Measurements from ENCODE around the gene FIBCD1.

The FIBCD1 gene

DNA sequence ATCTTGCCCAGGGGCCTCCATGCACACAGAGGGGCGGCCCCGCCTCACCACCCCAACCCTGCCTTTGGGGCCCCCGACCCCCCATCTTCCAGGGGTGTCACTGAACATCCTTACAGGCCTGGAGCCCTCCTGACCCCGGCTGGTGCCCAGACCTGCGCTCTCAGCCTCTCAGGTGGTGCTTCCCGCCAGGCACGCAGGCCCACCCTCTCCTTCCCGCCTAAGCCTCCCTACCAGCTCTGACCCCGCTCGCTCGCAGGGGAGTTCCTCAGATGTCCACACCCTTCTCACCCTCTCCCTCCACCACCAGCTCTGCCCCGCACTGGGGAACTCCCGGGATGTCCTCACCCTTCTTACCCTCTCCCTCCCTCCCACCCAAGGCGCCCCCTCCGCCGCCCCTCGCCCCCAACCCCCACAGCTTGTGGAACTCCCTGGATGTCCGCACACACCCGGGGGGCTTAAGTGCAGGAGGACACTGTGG is 30.1 kb downstream of the FIBCD1 start:
- no peak overlapping the region for H3K4me3 ChIP-seq (ENCODE audit: low read length)
- TF ChIP-seq, protein P1, sequence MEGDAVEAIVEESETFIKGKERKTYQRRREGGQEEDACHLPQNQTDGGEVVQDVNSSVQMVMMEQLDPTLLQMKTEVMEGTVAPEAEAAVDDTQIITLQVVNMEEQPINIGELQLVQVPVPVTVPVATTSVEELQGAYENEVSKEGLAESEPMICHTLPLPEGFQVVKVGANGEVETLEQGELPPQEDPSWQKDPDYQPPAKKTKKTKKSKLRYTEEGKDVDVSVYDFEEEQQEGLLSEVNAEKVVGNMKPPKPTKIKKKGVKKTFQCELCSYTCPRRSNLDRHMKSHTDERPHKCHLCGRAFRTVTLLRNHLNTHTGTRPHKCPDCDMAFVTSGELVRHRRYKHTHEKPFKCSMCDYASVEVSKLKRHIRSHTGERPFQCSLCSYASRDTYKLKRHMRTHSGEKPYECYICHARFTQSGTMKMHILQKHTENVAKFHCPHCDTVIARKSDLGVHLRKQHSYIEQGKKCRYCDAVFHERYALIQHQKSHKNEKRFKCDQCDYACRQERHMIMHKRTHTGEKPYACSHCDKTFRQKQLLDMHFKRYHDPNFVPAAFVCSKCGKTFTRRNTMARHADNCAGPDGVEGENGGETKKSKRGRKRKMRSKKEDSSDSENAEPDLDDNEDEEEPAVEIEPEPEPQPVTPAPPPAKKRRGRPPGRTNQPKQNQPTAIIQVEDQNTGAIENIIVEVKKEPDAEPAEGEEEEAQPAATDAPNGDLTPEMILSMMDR (conservative IDR thresholded peaks at IDR 0.05; ENCODE audit: low read length): no peak
- DNase-seq (ENCODE audit: low read depth): no peak

DNA sequence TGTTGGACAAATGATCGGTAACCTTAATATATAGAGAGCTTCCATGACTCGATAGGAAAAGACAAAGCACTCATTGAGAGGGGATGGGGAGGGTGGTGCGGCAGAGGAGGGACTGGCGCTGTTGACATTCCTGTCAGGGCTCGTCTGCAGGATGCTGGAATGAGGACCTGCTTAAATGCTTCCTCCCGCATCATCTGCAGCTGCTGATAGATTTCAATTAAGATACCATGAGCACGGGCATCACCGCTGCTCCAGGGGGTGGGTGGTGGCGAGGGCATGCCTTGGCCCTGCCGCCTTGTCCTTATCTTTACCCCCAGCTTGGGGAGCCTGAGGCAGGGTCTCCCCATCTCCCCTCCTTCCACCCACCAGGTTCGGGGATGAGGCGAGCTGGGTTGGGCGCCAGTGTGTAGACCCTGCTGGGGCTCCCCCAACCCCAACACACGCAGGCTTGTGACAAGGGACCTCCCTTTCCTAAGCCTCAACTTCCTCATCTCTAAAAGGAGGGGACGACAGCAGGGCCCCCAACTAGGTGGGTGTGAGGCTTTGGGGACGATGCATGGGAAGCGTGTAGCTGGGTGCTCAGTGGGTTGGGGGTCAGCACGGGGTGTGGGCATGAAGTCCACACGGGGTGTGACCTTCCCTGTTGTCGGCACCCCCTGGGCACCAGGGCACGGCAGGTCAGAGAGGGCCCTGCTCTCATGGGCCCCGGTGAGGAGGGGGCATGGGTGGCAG is 30.7 kb downstream of the FIBCD1 start:
- TF ChIP-seq, protein P1 (conservative IDR thresholded peaks at IDR 0.05; ENCODE audit: low read length): no peak
- DNase-seq (ENCODE audit: low read depth): no peak
- H3K4me3 ChIP-seq (ENCODE audit: low read length): no peak overlapping the region

DNA sequence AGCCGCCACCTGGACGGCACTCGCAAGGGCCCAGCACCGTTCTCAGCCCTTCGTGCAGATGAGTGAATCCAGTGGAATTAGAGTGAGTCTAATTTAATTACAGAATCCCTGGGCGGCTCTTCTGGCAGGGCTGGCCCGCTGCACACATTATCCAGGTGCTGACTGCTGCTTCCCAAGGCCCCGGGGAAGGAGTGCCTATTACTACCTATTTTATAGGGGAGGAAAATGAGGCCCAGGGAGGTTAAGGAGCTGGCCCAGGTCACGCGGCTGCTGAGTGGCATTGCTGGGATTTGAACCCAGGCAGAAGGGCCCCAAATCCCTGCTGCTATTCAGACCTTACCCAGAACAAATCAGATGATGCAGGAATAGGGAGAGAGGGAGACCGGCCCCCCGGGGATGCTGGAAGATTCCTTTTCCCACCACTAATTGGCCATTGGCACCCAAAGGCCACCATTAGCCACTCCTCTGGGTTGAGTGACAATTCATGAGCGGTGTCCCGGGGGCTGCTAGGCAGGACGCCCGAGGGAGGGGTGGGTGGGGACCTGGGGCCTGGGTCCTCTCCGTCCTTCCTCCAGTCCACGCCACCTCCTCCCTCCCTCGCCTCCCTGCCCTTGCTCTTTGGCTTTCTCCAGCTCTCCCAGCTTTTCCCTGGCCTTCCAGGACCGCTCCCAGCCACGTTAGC is 32.2 kb downstream of the FIBCD1 start:
- TF ChIP-seq, protein P1 (conservative IDR thresholded peaks at IDR 0.05; ENCODE audit: low read length): no peak
- H3K4me3 ChIP-seq (ENCODE audit: low read length): no peak overlapping the region
- no peak for DNase-seq (ENCODE audit: low read depth)

DNA sequence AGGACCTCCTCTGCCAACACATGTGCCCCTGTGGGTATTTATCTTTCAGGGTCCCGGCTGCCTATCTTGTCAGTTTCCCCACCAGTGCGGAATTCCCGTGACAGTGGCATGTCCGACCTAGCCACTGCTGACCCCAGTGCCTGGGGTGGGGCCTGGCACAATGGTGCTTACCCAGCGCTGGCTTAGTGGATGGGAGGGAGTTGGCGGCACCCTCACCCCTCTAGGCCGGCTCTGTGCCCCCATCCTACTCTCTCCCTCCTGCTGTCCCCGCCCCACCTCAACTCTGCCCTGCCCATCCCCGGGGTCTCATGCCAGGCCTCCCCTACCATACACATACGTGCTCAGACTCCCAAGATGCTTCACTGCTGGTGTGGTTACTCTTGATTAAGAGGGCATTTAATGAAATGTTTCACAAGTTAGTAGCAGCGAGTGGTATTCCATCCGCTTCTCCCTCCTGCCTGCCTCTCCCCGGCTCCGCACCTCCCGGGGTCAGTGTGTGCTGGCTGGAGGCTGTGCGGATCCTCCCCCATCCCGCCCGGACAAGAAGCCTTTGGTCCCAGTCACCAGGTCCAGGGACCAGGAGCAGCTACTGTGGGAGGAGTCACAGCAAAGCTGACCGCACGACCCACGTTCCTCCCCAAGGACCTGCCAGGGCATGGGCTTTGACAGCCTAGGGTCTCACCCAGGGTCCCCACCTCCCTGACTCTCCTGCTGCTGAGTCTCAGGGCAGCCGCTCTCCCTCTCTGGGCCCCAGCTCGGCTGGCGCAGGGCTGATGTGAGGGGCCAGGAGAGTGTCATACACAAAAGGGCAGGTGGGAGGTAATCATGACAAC is 32.9 kb downstream of the FIBCD1 start:
- H3K4me3 ChIP-seq (ENCODE audit: low read length): no peak overlapping the region
- no peak for DNase-seq (ENCODE audit: low read depth)
- TF ChIP-seq, protein P1 (conservative IDR thresholded peaks at IDR 0.05; ENCODE audit: low read length): no peak

DNA sequence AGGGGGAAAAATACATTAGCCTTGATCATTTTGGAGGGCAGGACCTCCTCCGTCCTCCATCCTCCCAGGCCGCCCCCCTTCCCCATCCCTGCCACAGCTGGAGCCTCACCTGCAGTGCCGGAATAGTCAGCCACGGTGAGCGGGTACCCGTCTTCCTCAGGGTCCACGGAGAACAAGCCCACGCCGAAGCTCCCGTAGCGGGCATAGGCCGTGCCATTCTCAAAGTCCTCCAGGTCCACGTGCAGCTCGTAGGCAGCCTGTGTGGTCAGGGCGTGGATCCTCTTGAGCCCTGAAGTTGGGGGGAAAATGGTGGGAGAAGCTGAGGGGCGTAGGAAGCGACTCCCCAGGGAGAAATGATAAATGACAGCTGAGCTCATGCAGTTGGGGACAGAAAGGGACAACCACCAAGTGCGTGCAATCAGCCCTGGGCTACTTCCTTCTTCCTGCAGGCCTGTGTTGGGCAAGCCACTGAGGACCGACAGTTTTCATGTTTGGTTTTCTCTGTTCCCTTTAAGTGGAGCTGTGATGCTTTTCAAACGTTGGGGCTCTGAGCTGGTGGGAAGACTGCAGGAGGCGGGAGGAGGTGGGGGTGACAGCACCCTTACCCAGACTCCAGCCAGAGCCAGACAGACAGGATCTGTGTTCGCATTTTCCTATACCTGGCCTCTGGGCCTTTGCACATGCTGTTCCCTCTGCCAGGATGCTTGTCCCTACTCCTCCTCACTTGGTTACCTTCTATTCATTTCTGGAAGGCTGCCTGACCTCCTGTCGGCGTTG is 33.7 kb downstream of the FIBCD1 start:
- H3K4me3 ChIP-seq (ENCODE audit: low read length): no peak overlapping the region
- no peak for DNase-seq (ENCODE audit: low read depth)
- TF ChIP-seq, protein P1 (conservative IDR thresholded peaks at IDR 0.05; ENCODE audit: low read length): no peak
